CD14-positive monocyte (primary cell): ENCODE measurements around the gene CDYL2. TPM values are rescaled to one million over a fixed set of nuclear protein-coding genes. Genes with fewer than 3 reads are reported as not detected.

Experiments
- DNase-seq, 3 donors: peaks; one replicate each; pipeline ENCODE4 v3.0.0-alpha.2; 2011 to 2022
- H2AFZ ChIP-seq: 2 replicates; pipeline ENCODE4 v1.6.0; 2012; ENCODE audit warnings: mild to moderate bottlenecking, low read depth, low read length, inconsistent platforms; ENCODE audit not compliant: insufficient read depth, poor library complexity, severe bottlenecking
- H3K27ac ChIP-seq, 2 donors: 1 replicate in 1 of 2; 2 replicates in 1 of 2; pipeline ENCODE4 v1.5.1; 2012 to 2013; ENCODE audit warnings: low read length in 2 of 2, control low read depth in 1 of 2, inconsistent platforms in 1 of 2, low read depth in 1 of 2, mild to moderate bottlenecking in 1 of 2
- H3K27me3 ChIP-seq, 2 donors: one replicate each; pipeline versions ENCODE4 v1.6.0 to v1.6.1; 2011 to 2013; ENCODE audit warnings: low read length in 2 of 2; ENCODE audit not compliant: control insufficient read depth in 2 of 2, insufficient read depth in 2 of 2
- H3K36me3 ChIP-seq, 2 donors: replicated peaks in 1 of 2; 1 replicate in 1 of 2; 2 replicates in 1 of 2; pipeline versions ENCODE4 v1.5.1 to v1.6.1; 2012 to 2013; ENCODE audit warnings: low read length in 2 of 2, control low read depth in 1 of 2, inconsistent platforms in 1 of 2, mild to moderate bottlenecking in 1 of 2; ENCODE audit not compliant: insufficient read depth in 2 of 2, control insufficient read depth in 1 of 2
- H3K4me1 ChIP-seq, 2 donors: 1 replicate in 1 of 2; 2 replicates in 1 of 2; pipeline versions ENCODE4 v1.5.1 to v1.6.1; 2012 to 2013; ENCODE audit warnings: low read length in 2 of 2, control low read depth in 1 of 2, inconsistent platforms in 1 of 2, mild to moderate bottlenecking in 1 of 2, moderate library complexity in 1 of 2; ENCODE audit not compliant: insufficient read depth in 2 of 2, control insufficient read depth in 1 of 2
- H3K4me2 ChIP-seq: replicated peaks from 2 replicates; pipeline ENCODE3; 2012; ENCODE audit warnings: low read length, moderate library complexity, mild to moderate bottlenecking; ENCODE audit not compliant: poor library complexity, severe bottlenecking; ENCODE audit errors: extremely low read depth
- H3K4me3 ChIP-seq, 3 experiments: fragments of 200-600 bp in 1 of 3; sonication (generic) in 1 of 3; replicated peaks in 1 of 3; 1 replicate in 2 of 3; 2 replicates in 1 of 3; pipeline ENCODE4 v1.5.1; 2011 to 2013; ENCODE audit warnings: low read length in 3 of 3, mild to moderate bottlenecking in 3 of 3, control low read depth in 2 of 3, low read depth in 2 of 3, inconsistent platforms in 1 of 3, moderate library complexity in 1 of 3
- H3K79me2 ChIP-seq: 2 replicates; pipeline ENCODE4 v1.6.0; 2012; ENCODE audit warnings: mild to moderate bottlenecking, control low read depth, inconsistent platforms, low read length, moderate library complexity; ENCODE audit not compliant: insufficient read depth
- H3K9ac ChIP-seq: 2 replicates; pipeline ENCODE4 v1.6.0; 2017; ENCODE audit warnings: low read length, mild to moderate bottlenecking; ENCODE audit not compliant: insufficient read depth, poor library complexity, severe bottlenecking
- H3K9me3 ChIP-seq, 2 donors: replicated peaks in 1 of 2; 1 replicate in 1 of 2; 2 replicates in 1 of 2; pipeline versions ENCODE4 v1.5.1 to v1.6.1; 2012 to 2013; ENCODE audit warnings: low read length in 2 of 2, control low read depth in 1 of 2; ENCODE audit not compliant: control insufficient read depth in 1 of 2, insufficient read depth in 1 of 2
- H4K20me1 ChIP-seq: 2 replicates; pipeline ENCODE4 v1.6.0; 2012; ENCODE audit warnings: mild to moderate bottlenecking, low read length, control low read depth, moderate library complexity; ENCODE audit not compliant: insufficient read depth
- H3K27ac Mint-ChIP-seq, 7 donors: one replicate each; pipeline ENCODE4 v1.8.0; 2020; ENCODE audit warnings: mild to moderate bottlenecking in 7 of 7, mixed read lengths in 7 of 7, moderate library complexity in 6 of 7, inconsistent platforms in 2 of 7
- H3K27me3 Mint-ChIP-seq, 3 donors: one replicate each; pipeline ENCODE4 v1.8.0; 2021 to 2022; ENCODE audit warnings: low read depth in 3 of 3, mild to moderate bottlenecking in 3 of 3, mixed read lengths in 3 of 3, moderate library complexity in 3 of 3, inconsistent platforms in 1 of 3
- H3K36me3 Mint-ChIP-seq, 2 donors: one replicate each; pipeline ENCODE4 v1.8.0; 2020; ENCODE audit warnings: mixed read lengths in 2 of 2, inconsistent platforms in 1 of 2, mild to moderate bottlenecking in 1 of 2
- H3K4me1 Mint-ChIP-seq: one replicate; pipeline ENCODE4 v1.8.0; 2020; ENCODE audit warnings: mild to moderate bottlenecking, mixed read lengths
- H3K4me3 Mint-ChIP-seq, 2 donors: one replicate each; pipeline ENCODE4 v1.8.0; 2020; ENCODE audit warnings: mild to moderate bottlenecking in 2 of 2, mixed read lengths in 2 of 2, moderate library complexity in 1 of 2
- H3K9me3 Mint-ChIP-seq, 7 donors: one replicate each; pipeline ENCODE4 v1.8.0; 2020 to 2022; ENCODE audit warnings: mixed read lengths in 7 of 7, mild to moderate bottlenecking in 6 of 7, moderate library complexity in 6 of 7, inconsistent platforms in 2 of 7
- WGBS: methylation state at CpG from one replicate; pipeline ENCODE4 v1.1.5; 2013; ENCODE audit warnings: missing lambda C conversion rate; ENCODE audit not compliant: insufficient coverage; 5-methylcytosine and 5-hydroxymethylcytosine counted together
- intact Hi-C, 2 donors: fragments of 100-400 bp; cut with micrococcal nuclease; formaldehyde crosslinking; loops; one replicate each; pipeline versions ENCODE4 v1.15.0 to v1.15.1; 2023
- polyA plus RNA-seq, 3 donors: library from polyadenylated mRNA; depleted of rRNA in 1 of 3; unstranded in 2 of 3; stranded (reverse) in 1 of 3; fragments of 300-500 nt in 2 of 3; fragments of >200 nt in 1 of 3; fragmentation: Illumina TruSeq in 2 of 3; gene quantifications; 1 replicate in 2 of 3; 2 replicates in 1 of 3; pipeline ENCODE4 v1.2.3, GENCODE V29; 2012 to 2021
- TF ChIP-seq, protein P1 (sequence below): fragments of 200-600 bp; IDR thresholded peaks from one replicate; pipeline ENCODE4 v1.8.0; 2022; ENCODE audit warnings: antibody characterized with exemption, mild to moderate bottlenecking

CDYL2 gene
- polyA plus RNA-seq, 3 donors = 0.42 to 2.6 (median 0.93) TPM

DNA sequence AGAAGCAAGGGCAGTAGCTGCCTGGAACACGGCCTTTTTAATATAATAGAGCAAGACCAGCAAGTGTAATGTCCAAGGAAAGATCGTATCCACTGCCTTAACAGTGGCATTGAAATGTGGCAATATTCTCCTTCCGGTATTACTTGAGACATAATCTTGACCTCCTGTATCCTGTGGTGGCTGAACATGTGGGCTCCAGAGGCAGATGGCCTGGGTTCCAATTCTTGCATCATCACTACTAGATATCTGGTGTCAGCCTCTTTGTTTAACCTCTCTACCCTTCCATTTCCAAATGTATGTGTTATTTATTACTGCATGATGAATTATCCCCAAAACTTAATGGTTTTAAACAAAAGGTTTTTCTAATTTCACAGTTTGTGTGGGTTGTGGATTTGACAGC is 3.5 kb upstream of the CDYL2 start:
- H3K4me3 ChIP-seq = no peak overlapping the region
- no peak overlapping the region for H3K4me2 ChIP-seq
- Mint-ChIP-seq H3K4me1 (peaks cover 8% of the 10 kb centered on the region), H3K9me3 (peaks cover 0 to 5% (median 0%) of the 10 kb centered on the region in 7 donors), H3K4me3 (peak overlapping the region in 1 of 2 donors; percentile 39), H3K27ac (peak overlapping the region in 3 of 7 donors; percentile 10 to 79 (median 39)), H3K27me3 (peaks cover 8 to 9% (median 9%) of the 10 kb centered on the region in 3 donors), H3K36me3 (no peaks in the 10 kb centered on the region)
- peaks cover 34 to 40% of the 10 kb centered on the region in 2 donors for H3K4me1 ChIP-seq
- H3K9me3 ChIP-seq = no peaks in the 10 kb centered on the region
- no peak overlapping the region for H3K27ac ChIP-seq
- TF ChIP-seq, protein P1, sequence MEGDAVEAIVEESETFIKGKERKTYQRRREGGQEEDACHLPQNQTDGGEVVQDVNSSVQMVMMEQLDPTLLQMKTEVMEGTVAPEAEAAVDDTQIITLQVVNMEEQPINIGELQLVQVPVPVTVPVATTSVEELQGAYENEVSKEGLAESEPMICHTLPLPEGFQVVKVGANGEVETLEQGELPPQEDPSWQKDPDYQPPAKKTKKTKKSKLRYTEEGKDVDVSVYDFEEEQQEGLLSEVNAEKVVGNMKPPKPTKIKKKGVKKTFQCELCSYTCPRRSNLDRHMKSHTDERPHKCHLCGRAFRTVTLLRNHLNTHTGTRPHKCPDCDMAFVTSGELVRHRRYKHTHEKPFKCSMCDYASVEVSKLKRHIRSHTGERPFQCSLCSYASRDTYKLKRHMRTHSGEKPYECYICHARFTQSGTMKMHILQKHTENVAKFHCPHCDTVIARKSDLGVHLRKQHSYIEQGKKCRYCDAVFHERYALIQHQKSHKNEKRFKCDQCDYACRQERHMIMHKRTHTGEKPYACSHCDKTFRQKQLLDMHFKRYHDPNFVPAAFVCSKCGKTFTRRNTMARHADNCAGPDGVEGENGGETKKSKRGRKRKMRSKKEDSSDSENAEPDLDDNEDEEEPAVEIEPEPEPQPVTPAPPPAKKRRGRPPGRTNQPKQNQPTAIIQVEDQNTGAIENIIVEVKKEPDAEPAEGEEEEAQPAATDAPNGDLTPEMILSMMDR = no peak
- no peak overlapping the region for H2AFZ ChIP-seq
- no peak overlapping the region for H3K9ac ChIP-seq
- H3K79me2 ChIP-seq = peaks cover 3% of the 10 kb centered on the region
- intact Hi-C loops = loop anchor here (2.0 to 5.0 kb wide), 2 partner anchors 261 to 267 kb away; partner anchors contain the start of gene DYNLRB2 (in 1 of the 2)
- DNase-seq = peak in 2 of 3 donors; percentile 15 to 32
- H3K36me3 ChIP-seq = no peaks in the 10 kb centered on the region
- H3K27me3 ChIP-seq = peaks cover 6 to 12% of the 10 kb centered on the region in 2 donors
- H4K20me1 ChIP-seq = no peaks in the 10 kb centered on the region
- 10% methylated on average over 3 of the region's 3 CpGs for WGBS

DNA sequence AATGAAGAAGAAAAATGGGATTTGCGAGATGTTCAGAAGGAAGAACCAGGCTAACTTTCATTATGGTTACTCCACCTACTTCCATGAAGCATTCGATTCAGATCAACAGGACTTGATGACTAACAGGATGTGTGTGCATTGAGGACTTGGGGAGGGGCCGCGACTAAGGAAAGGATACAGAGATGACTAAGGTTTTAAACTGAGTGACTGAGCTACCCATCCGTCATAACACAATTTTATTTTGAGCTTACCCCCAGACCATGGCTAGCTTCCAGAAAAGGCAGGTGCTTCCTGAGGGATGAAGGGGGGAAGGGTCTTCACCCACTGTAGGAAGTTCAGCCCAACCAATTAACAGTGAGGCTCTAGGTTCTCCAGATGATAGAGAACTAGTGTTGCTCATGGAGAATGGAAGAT is 2.5 kb upstream of the CDYL2 start:
- peaks cover 4 to 6% of the 10 kb centered on the region in 2 donors for H3K36me3 Mint-ChIP-seq
- Histone ChIP-seq H3K79me2 (peaks cover 4% of the 10 kb centered on the region), H3K27me3 (peaks cover 6 to 12% of the 10 kb centered on the region in 2 donors), H3K4me2 (peak overlapping the region; percentile 21), H3K4me3 (peak overlapping the region in 1 of 3 experiments; percentile 10), H3K4me1 (peaks cover 34 to 41% of the 10 kb centered on the region in 2 donors), H3K27ac (no peak overlapping the region), H4K20me1 (no peaks in the 10 kb centered on the region), H3K9me3 (no peaks in the 10 kb centered on the region), H3K36me3 (no peaks in the 10 kb centered on the region), H3K9ac (no peak overlapping the region), H2AFZ (no peak overlapping the region)
- WGBS = no CpG with 5 or more reads among the region's 5 CpGs
- peaks cover 0 to 5% (median 0%) of the 10 kb centered on the region in 7 donors for H3K9me3 Mint-ChIP-seq
- H3K4me1 Mint-ChIP-seq = peaks cover 14% of the 10 kb centered on the region
- TF ChIP-seq, protein P1 = no peak
- peak; percentile 65 to 82 (median 67) for DNase-seq
- H3K27me3 Mint-ChIP-seq = peaks cover 8 to 14% (median 9%) of the 10 kb centered on the region in 3 donors
- peak overlapping the region in 6 of 7 donors; percentile 10 to 62 (median 45) for H3K27ac Mint-ChIP-seq
- peak overlapping the region; percentile 14 to 32 for H3K4me3 Mint-ChIP-seq
- intact Hi-C loops = loop anchor here (2.0 to 5.0 kb wide), 2 partner anchors 260 to 266 kb away; partner anchors contain the start of gene DYNLRB2 (in 1 of the 2)
